IPS-18c (cell line): ENCODE measurements around the gene TEX14.
"Not testable (repeated sequence)": the region's sequence is repeated elsewhere in the genome, so short reads cannot be mapped to it uniquely, and the experiment has no call there.

Source experiments
- H3K4me3 ChIP-seq: 2 replicates; pipeline ENCODE4 v1.7.0; 2013; ENCODE audit warnings: low read depth, mild to moderate bottlenecking, low read length, moderate library complexity; ENCODE audit not compliant: insufficient read depth
- H3K9me3 ChIP-seq: one replicate; pipeline ENCODE4 v1.6.1; 2013; ENCODE audit warnings: mild to moderate bottlenecking, low read length, moderate library complexity; ENCODE audit not compliant: control insufficient read depth, insufficient read depth

The TEX14 gene

GRCh38 chr17:58587713-58588117 is 104.1 kb downstream of the TEX14 start:
- no peak overlapping the region for H3K4me3 ChIP-seq
- H3K9me3 ChIP-seq = no peaks in the 10 kb centered on the region

GRCh38 chr17:58586009-58586644 is 105.7 kb downstream of the TEX14 start:
- Histone ChIP-seq H3K4me3 (no peak overlapping the region), H3K9me3 (no peaks in the 10 kb centered on the region)

DNA sequence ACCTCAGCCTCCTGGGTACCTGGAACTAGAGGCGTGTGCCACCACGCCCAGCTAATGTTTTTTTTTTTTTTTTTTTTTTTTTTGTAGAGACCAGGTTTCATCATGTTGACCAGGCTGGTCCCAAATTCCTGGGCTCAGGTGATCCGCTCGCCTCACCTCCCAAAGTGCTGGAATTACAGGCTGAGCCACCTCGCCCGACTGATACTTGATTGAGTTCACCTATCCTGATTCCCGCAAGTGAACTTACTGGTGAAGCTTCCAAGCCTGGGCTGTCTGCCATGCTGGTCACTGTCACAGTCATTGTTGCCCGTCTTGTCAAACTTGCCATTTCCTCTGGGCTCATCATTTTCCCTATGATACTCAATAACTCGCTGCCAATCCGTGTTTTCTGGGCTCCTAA is 106.3 kb downstream of the TEX14 start:
- Histone ChIP-seq H3K9me3 (no peaks in the 10 kb centered on the region), H3K4me3 (no peak overlapping the region)

DNA sequence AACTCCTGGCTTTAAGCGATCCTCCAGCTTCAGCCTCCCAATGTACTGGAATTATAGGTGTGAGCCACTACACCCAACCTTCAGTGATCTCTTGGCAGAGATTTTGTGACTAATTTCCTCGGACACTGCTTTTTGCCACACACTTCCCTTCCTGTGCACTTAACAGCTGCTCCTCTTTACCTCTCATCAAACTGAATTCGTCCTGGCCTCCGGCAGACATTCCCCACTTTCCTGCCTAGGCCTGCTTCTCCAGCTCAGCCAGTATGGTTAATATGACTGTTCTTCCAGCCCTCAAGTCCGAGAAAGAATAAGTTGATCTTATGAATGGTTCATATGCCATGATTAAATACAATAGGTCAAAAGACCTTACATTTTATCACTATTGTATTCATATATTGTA is 108.4 kb downstream of the TEX14 start:
- Histone ChIP-seq H3K4me3 (no peak overlapping the region), H3K9me3 (no peaks in the 10 kb centered on the region)

GRCh38 chr17:58582718-58583117 is 109.1 kb downstream of the TEX14 start:
- H3K9me3 ChIP-seq, H3K4me3 ChIP-seq: not testable (repeated sequence)

GRCh38 chr17:58580671-58581070 is 111.2 kb downstream of the TEX14 start:
- no peaks in the 10 kb centered on the region for H3K9me3 ChIP-seq
- H3K4me3 ChIP-seq = no peak overlapping the region

GRCh38 chr17:58577696-58578095 is 114.1 kb downstream of the TEX14 start:
- Histone ChIP-seq H3K9me3 (no peaks in the 10 kb centered on the region), H3K4me3 (no peak overlapping the region)

DNA sequence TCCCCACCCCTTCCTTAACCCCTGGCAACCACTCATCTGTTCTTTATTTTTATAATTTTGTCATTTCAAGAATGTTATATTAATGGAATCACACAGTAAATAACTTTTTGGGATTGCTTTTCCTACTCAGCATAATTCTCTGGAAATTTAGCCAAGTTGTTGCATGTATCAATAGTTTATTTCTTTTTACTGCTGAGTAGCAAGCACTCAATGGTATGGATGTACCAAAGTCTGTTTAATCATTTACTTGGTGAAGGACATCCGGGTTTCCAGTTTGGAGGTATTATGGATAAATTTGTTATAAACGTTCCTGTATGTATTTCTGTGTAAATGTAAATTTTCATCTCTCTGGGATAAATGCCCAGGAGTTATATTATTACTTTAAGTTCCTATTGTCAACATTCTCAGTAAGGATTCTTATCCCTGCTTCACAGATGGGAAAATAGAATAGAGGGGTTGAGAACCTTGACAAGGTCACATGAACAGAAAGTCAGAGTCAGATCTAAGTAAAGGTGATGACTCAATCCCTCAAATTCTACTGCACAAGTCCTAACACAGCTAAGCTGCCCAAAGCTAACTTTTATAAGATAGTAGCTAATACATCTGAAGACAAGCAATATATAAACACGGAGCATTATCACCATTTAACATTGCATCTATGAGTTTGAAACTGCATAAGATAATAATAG is 115.0 kb downstream of the TEX14 start:
- H3K4me3 ChIP-seq = no peak overlapping the region
- H3K9me3 ChIP-seq = no peaks in the 10 kb centered on the region

- H3K4me3 ChIP-seq = no peak overlapping the region
- H3K9me3 ChIP-seq = no peaks in the 10 kb centered on the region
Measured at GRCh38 chr17:58575511-58575910, 116.3 kb downstream of the TEX14 start.

DNA sequence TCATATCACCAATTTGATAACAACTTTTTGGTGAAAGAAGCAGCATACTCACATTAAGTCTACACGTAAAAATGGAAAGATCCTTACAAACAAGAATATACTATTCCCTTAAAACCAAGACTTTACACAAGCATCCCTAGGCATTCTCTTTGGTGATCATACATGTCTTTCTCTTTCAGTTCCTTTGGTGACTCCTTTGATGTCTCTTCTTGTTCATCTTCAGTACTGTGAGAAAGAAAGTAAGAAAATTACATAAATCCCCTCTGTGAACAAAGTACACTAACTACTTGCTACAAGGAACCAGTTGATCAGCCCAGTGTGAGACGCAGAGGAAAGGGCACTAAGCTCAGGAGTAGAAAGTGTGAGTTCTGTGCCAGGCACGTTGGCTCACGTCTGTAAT is 117.8 kb downstream of the TEX14 start:
- Histone ChIP-seq H3K4me3 (no peak overlapping the region), H3K9me3 (no peaks in the 10 kb centered on the region)

GRCh38 chr17:58572846-58573245 is 119.0 kb downstream of the TEX14 start:
- H3K9me3 ChIP-seq = no peaks in the 10 kb centered on the region

GRCh38 chr17:58570758-58571157 is 121.1 kb downstream of the TEX14 start:
- Histone ChIP-seq H3K4me3 (no peak overlapping the region), H3K9me3 (no peaks in the 10 kb centered on the region)

More at GRCh38 chr17:58572846-58573245, 119.0 kb downstream of the TEX14 start:
- H3K4me3 ChIP-seq = no peak overlapping the region

DNA sequence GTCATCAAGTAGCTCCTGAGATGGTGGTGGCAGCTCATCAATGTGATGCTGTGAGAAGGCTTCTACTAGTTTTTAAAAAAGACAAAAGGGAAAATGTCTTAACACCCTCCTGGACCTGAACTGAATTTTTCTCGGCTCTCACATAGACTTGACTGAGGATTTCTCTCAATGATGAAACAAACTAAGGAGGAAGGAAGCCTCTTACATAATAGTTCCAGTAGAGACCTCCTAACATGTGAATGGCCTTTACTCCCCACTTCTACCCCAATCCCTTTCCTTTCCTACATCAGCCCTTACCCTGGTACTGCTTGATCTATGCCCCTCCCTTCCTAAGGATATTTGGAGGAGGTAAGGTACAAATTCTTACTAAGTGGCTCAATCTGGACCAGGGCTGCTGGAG is 122.6 kb downstream of the TEX14 start:
- Histone ChIP-seq H3K4me3 (no peak overlapping the region), H3K9me3 (no peaks in the 10 kb centered on the region)

DNA sequence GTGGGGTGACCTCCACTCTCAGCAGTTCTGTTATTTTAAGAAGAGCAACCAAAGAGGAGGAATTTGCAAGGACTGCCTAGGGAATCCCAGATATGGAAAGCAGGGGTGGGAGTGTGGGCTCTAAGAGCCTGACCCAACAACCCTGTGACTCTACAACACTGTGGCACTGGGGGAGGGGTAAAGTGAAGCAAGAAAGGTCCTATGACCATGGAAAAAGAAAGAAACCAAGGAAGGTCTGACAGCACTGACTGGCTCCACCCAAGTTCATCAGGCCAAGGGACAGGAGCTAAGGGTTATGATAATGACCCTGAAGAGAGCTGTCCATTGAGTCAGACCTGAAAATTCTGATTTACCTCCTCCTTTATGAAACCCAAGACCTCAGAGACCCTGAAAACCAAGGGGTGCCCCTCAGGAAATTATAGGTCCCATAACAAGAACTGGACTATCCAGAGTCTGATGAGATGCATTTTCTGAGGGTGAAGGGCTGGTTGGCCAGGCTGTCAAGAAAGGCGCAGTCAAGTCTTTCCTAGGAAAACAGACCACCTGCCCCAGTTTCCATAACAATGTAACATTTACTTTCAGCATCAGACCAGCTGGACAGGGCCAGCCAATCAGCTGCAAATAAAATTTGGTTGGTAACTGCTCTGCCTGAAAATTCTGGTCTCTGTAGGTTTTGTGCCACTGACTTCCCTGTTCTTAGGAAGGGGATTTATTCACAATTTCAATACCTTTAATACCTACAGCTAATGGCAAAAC is 123.6 kb downstream of the TEX14 start:
- H3K4me3 ChIP-seq = no peak overlapping the region
- no peaks in the 10 kb centered on the region for H3K9me3 ChIP-seq

DNA sequence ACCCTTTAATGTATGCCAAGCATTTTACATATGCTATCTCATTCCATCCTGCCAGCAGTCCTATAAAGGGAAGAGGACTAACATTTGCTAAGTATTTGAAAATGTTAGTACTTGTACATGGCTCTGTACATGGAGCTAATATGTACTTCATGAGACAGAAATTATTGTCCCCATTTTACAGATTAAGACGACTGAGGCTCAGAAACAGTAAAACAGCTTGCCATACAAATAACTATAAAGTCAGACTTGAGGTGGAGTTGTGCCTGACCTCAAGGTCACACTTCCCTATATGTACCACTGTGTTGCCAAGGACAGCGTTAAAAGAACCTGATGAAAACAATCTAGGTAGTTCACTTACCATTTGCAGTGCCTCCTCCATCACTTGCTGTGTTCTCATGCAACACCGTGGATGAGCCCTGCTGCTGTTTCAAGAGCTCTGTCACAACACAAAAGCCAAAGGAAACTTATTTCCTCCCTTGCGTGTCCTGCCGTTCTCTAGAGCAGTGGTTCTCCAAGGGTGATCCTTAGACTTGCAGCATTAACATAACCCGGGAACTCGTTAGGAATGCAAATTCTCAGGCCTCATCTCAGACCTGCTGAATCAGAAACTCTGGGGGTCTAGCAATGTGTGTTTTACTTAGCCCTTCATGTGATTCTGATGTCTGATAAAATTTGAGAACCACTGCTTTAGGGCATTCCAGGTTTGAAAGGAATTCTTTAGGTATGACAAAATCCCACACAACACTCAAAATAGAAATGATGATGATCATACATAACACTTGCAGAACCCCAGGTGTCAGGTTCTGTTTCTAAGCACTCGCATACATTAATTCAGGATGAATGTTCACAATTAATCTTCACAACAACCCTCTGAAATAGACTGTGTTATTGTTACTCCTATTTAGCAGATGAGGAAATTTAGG is 126.2 kb downstream of the TEX14 start:
- H3K9me3 ChIP-seq = no peaks in the 10 kb centered on the region
- H3K4me3 ChIP-seq = no peak overlapping the region

DNA sequence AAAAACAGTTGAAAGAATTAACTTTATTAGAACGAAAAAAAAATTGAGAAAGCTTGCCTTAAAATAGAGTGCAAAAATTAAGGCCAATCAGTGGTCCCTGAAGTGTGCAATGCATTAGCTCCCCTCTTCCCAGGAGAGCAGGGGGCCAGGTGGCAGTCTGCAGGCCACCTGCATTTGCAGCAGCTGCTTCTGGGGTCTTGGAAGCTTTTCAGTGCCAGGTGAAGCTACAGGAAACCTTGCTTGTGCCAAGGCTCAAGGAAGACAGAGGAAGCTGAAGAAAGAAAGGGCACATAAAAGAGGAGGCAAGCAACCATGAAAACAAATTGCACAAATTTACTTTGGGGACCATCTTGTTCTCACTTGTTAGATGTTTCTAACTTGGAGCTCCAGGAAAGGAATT is 126.9 kb downstream of the TEX14 start:
- H3K4me3 ChIP-seq = no peak overlapping the region

GRCh38 chr17:58564243-58564642 is 127.6 kb downstream of the TEX14 start:
- Histone ChIP-seq H3K4me3 (no peak overlapping the region), H3K9me3 (no peaks in the 10 kb centered on the region)

More for the DNA sequence above, 126.9 kb downstream of the TEX14 start:
- H3K9me3 ChIP-seq = no peaks in the 10 kb centered on the region
